Endothelial cell of umbilical vein (primary cell): ENCODE results near the gene C2. TPM values are rescaled to one million over a fixed set of nuclear protein-coding genes. Genes with fewer than 3 reads are reported as not detected.

ENCODE experiments used
- BruUV-seq: library from RNA; stranded (reverse); fragments of 400-500 nt; replicated peaks from 2 replicates; lab custom pipeline; 2021; lab: Mats Ljungman, UMichigan
- CTCF ChIA-PET: fragments of 300-600, 350-600 bp; sonication (Branson Sonifier 250); formaldehyde crosslinking; loops from one replicate; lab custom pipeline; 2021; ENCODE audit warnings: antibody characterized with exemption, inconsistent platforms; lab: Charles Lee
- POLR2A ChIA-PET: fragments of 300-600, 350-600 bp; sonication (Branson Sonifier 250); formaldehyde crosslinking; loops from one replicate; lab custom pipeline; 2021; ENCODE audit warnings: antibody characterized with exemption, inconsistent platforms; lab: Charles Lee
- DNase-seq: peaks from one replicate; pipeline ENCODE4 v3.0.0-alpha.2; 2011; ENCODE audit warnings: low read depth, low spot score
- FAIRE-seq: peaks from 2 replicates; lab custom pipeline; 2011; peaks lifted over from hg19 to GRCh38; lab: Jason Lieb, UNC
- H2AFZ ChIP-seq: 2 replicates; pipeline ENCODE4 v1.6.0; 2012; ENCODE audit warnings: low read depth, low read length, control low read depth, inconsistent platforms
- H3K27ac ChIP-seq: 2 replicates; pipeline ENCODE4 v1.5.1; 2011; ENCODE audit warnings: low read depth, mild to moderate bottlenecking, control low read depth, low read length, moderate library complexity; ENCODE audit not compliant: insufficient read depth
- H3K27me3 ChIP-seq, 2 experiments: 2 replicates each; pipeline versions ENCODE4 v1.6.0 to v1.6.1; 2011; ENCODE audit warnings: low read length in 2 of 2, mixed read lengths in 1 of 2; ENCODE audit not compliant: control insufficient read depth in 2 of 2, insufficient read depth in 2 of 2
- H3K36me3 ChIP-seq, 2 experiments: 2 replicates in 1 of 2; 3 replicates in 1 of 2; pipeline ENCODE4 v1.5.1; 2011; ENCODE audit warnings: low read length in 2 of 2, mild to moderate bottlenecking in 1 of 2, moderate library complexity in 1 of 2; ENCODE audit not compliant: control insufficient read depth in 2 of 2, insufficient read depth in 2 of 2; ENCODE audit errors: extremely low read depth in 1 of 2
- H3K4me1 ChIP-seq: 3 replicates; pipeline ENCODE4 v1.5.1; 2011; ENCODE audit warnings: mild to moderate bottlenecking, low read length; ENCODE audit not compliant: control insufficient read depth, insufficient read depth; ENCODE audit errors: extremely low read depth
- H3K4me2 ChIP-seq: 2 replicates; pipeline ENCODE4 v1.6.1; 2011; ENCODE audit warnings: low read length, control low read depth, mixed read lengths; ENCODE audit not compliant: insufficient read depth
- H3K4me3 ChIP-seq, 3 experiments: fragments of 200-600 bp in 1 of 3; sonication (generic), shearing (Covaris generic) in 1 of 3; replicated peaks in 1 of 3; 2 replicates each; pipeline ENCODE4 v1.5.1; 2011 to 2016; ENCODE audit warnings: control low read depth in 3 of 3, low read length in 3 of 3, mild to moderate bottlenecking in 2 of 3, inconsistent platforms in 1 of 3, low read depth in 1 of 3, moderate library complexity in 1 of 3; ENCODE audit not compliant: insufficient read depth in 1 of 3
- H3K79me2 ChIP-seq: 2 replicates; pipeline ENCODE4 v1.6.0; 2012; ENCODE audit warnings: low read length, inconsistent platforms; ENCODE audit not compliant: control insufficient read depth, insufficient read depth
- H3K9ac ChIP-seq: replicated peaks from 2 replicates; pipeline ENCODE3; 2011; ENCODE audit warnings: low read length, control low read depth; ENCODE audit not compliant: insufficient read depth; ENCODE audit errors: extremely low read depth
- H3K9me1 ChIP-seq: replicated peaks from 3 replicates; pipeline ENCODE4 v1.6.0; 2011; ENCODE audit warnings: mild to moderate bottlenecking, low read length; ENCODE audit not compliant: control insufficient read depth, insufficient read depth; ENCODE audit errors: extremely low read depth
- H3K9me3 ChIP-seq: replicated peaks from 2 replicates; pipeline ENCODE4 v1.5.1; 2012; ENCODE audit warnings: low read length, inconsistent platforms; ENCODE audit not compliant: control insufficient read depth, insufficient read depth
- H4K20me1 ChIP-seq: replicated peaks from 2 replicates; pipeline ENCODE3; 2011; ENCODE audit warnings: mild to moderate bottlenecking, low read length; ENCODE audit not compliant: control insufficient read depth, insufficient read depth; ENCODE audit errors: extremely low read depth
- CTCF ChIP-seq, 2 donors: IDR thresholded peaks; 1 replicate in 1 of 2; 2 replicates in 1 of 2; pipeline ENCODE4 v1.5.1; 2011; ENCODE audit warnings: low read length in 2 of 2, mild to moderate bottlenecking in 2 of 2, moderate library complexity in 2 of 2, control low read depth in 1 of 2, inconsistent platforms in 1 of 2, low read depth in 1 of 2; ENCODE audit not compliant: insufficient read depth in 1 of 2; ENCODE audit errors: extremely low read depth in 1 of 2
- EZH2 ChIP-seq: IDR thresholded peaks from 2 replicates; pipeline ENCODE4 v1.6.1; 2012; ENCODE audit warnings: borderline replicate concordance, low read depth, mild to moderate bottlenecking, moderate library complexity, low read length, inconsistent platforms; ENCODE audit not compliant: severe bottlenecking
- FOS ChIP-seq: IDR thresholded peaks from 2 replicates; pipeline ENCODE4 v1.6.1; 2011; ENCODE audit warnings: mild to moderate bottlenecking, low read length, moderate library complexity, borderline replicate concordance; ENCODE audit not compliant: insufficient read depth
- MYC ChIP-seq: IDR thresholded peaks from one replicate; pipeline ENCODE4 v1.6.1; 2011; ENCODE audit warnings: mild to moderate bottlenecking, low read depth, low read length
- POLR2A ChIP-seq: IDR thresholded peaks from 2 replicates; pipeline ENCODE4 v1.6.1; 2012; ENCODE audit warnings: low read depth, mild to moderate bottlenecking, control low read depth, low read length
- POLR2AphosphoS5 ChIP-seq: IDR thresholded peaks from 2 replicates; pipeline ENCODE4 v1.6.1; 2012; ENCODE audit warnings: low read depth, mild to moderate bottlenecking, control low read depth, low read length, moderate library complexity; ENCODE audit not compliant: insufficient read depth
- dilution Hi-C: fragments of 300-500 bp; cut with MboI; formaldehyde crosslinking; loops from one replicate; pipeline ENCODE4 v1.15.0; 2019; ENCODE audit warnings: low sequenced_read_pairs; ENCODE audit not compliant: extremely low pct_ligation_motif_present
- intact Hi-C: fragments of 100-400 bp; cut with micrococcal nuclease; formaldehyde crosslinking; loops from one replicate; pipeline ENCODE4 v1.10.0; 2022
- polyA plus RNA-seq, 4 experiments: library from polyadenylated mRNA; depleted of rRNA in 3 of 4; stranded (reverse) in 3 of 4; unstranded in 1 of 4; fragments of >200 nt; gene quantifications; 2 replicates each; pipeline versions ENCODE4 v1.2.1 to v1.2.3, GENCODE V29; 2011 to 2012; ENCODE audit warnings: missing spikeins in 1 of 4
- total RNA-seq: library from RNA; stranded (reverse); gene quantifications from 2 replicates; pipeline ENCODE4 v1.2.3, GENCODE V29; 2021

The C2 gene
- total and polyA plus RNA-seq, 2 donors (not counting 3 experiments of a cell fraction or from before 2014, with no cell fraction given) = 0.60 TPM; not detected in 1

- H3K4me2 ChIP-seq = no peak overlapping the region
- ChIA-PET CTCF (no interaction called here), POLR2A (no interaction called here)
- H3K9me3 ChIP-seq = no peaks in the 10 kb centered on the region
- no peak overlapping the region for H2AFZ ChIP-seq
- H3K9ac ChIP-seq = no peak overlapping the region
- DNase-seq (no peak), FAIRE-seq (no peak)
- no TSS peak for BruUV-seq
- peaks cover 17% of the 10 kb centered on the region for H3K4me1 ChIP-seq
- no peaks in the 10 kb centered on the region for H4K20me1 ChIP-seq
- H3K79me2 ChIP-seq = peaks cover 29% of the 10 kb centered on the region
- no peak overlapping the region for H3K27ac ChIP-seq
- dilution Hi-C loops = no loop called here
- H3K4me3 ChIP-seq = no peak overlapping the region
- TF ChIP-seq FOS (no peak), EZH2 (no peak), CTCF (IDR thresholded peaks at IDR 0.05; ENCODE audit: extremely low read depth in 1 of 2, insufficient read depth in 1 of 2, low read depth in 1 of 2, low read length in 2 of 2) (no peak), POLR2A (no peak), MYC (no peak), POLR2AphosphoS5 (no peak)
- peaks cover 5 to 36% of the 10 kb centered on the region in 2 experiments for H3K36me3 ChIP-seq
- no peaks in the 10 kb centered on the region for H3K9me1 ChIP-seq
- H3K27me3 ChIP-seq = no peaks in the 10 kb centered on the region
- intact Hi-C loops = no loop called here
Observed at GRCh38 chr6:31969712-31970603, 42.4 kb downstream of the C2 start.
